ENCODE measurements around the gene TMEM184A. TPM values are rescaled to one million over a fixed set of nuclear protein-coding genes. Genes with fewer than 3 reads are reported as not detected.
A peak's percentile ranks its signal among the peaks of the same experiment; 100 is the strongest.

Gene TMEM184A
- total and polyA plus RNA-seq, 2 of the 13 experiments (the other 11 are each of a cell fraction or from before 2014, with no cell fraction given) = 9.5 to 20.4 TPM

DNA sequence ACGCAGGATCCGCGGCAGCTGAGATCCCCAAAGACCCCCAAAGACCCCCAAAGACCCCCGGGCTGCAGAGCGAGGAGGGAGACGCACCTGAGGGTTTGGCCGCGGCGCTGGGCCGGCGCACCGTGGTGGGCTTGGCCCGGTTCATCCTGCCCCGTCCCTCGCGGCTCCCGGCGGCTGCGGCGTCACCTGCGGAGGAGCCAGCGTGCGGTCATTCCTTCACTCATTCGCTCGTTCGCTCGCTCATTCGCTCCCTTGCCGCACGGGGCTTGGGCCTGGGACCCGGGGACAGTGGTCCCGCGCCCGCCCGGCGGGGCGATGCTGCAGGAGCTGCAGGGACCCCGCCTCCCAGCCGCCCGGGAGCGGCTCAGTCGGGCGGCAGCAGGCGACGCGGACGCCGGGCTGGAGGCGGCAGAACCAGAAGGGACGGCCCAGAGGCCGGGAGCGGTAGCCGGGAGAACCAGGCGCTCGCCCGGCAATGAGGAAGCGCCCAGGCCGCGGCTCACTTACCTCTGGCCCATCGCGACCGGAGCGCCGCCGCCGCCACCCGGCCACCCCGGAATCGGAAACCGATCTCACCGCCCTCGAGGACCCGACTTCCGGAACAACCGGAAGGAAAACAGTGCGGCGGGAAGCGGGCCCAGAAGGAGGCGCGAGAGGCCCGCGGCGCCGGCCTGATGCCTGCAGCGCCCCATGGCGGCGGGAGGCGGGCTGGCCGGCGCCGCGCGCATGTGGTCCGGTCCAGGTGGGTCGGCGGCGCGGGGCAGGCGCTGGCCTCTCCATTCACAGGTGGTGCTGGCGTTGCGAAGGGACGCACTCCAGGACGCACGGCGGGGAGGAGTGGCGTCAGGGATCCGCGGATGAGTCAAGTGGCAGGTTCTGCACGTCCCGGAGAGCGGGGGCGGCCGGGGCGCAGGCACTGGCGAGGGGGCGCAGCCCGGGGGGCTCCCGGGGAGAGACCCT is 51.9 kb downstream of the TMEM184A start, which contains the start of gene INTS1 (continued):
- no peak for TF ChIP-seq ZNF512B (CRISPR knock-in tag; IDR thresholded peaks at IDR 0.05; ENCODE audit: borderline replicate concordance)
- TF ChIP-seq, protein P1, sequence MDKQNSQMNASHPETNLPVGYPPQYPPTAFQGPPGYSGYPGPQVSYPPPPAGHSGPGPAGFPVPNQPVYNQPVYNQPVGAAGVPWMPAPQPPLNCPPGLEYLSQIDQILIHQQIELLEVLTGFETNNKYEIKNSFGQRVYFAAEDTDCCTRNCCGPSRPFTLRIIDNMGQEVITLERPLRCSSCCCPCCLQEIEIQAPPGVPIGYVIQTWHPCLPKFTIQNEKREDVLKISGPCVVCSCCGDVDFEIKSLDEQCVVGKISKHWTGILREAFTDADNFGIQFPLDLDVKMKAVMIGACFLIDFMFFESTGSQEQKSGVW (CRISPR knock-in tag; IDR thresholded peaks at IDR 0.05; ENCODE audit: borderline replicate concordance) = no peak; the same call in 1 of the 2 replicates
- peak; percentile 34 for TF ChIP-seq ZNF407 (CRISPR knock-in tag; IDR thresholded peaks at IDR 0.05; ENCODE audit: not compliant biosample characterization)
- no peak for TF ChIP-seq ZKSCAN1 (IDR thresholded peaks at IDR 0.05; ENCODE audit: low read length)
- no peak for TF ChIP-seq ZNF10 (CRISPR knock-in tag; IDR thresholded peaks at IDR 0.05; ENCODE audit: borderline replicate concordance, low read depth)
- peak; percentile 81 for TF ChIP-seq ZNF263 (CRISPR knock-in tag; IDR thresholded peaks at IDR 0.05)
- TF ChIP-seq GATAD2A (CRISPR knock-in tag; IDR thresholded peaks at IDR 0.05) = peak; percentile 33
- peak; percentile 77 for TF ChIP-seq TAF1 (CRISPR knock-in tag; IDR thresholded peaks at IDR 0.05)
- TF ChIP-seq, protein P2, sequence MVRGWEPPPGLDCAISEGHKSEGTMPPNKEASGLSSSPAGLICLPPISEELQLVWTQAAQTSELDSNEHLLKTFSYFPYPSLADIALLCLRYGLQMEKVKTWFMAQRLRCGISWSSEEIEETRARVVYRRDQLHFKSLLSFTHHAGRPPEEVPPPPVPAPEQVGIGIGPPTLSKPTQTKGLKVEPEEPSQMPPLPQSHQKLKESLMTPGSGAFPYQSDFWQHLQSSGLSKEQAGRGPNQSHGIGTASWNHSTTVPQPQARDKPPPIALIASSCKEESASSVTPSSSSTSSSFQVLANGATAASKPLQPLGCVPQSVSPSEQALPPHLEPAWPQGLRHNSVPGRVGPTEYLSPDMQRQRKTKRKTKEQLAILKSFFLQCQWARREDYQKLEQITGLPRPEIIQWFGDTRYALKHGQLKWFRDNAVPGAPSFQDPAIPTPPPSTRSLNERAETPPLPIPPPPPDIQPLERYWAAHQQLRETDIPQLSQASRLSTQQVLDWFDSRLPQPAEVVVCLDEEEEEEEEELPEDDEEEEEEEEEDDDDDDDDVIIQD (CRISPR knock-in tag; IDR thresholded peaks at IDR 0.05; ENCODE audit: low read depth) = no peak

Data from HepG2 (cell line).